LNCAP (cell line): Measurements from ENCODE around the gene ADGRD1.

Experiments
- CTCF ChIP-seq: fragments of 450-650 bp; IDR thresholded peaks from 2 replicates; pipeline ENCODE4 v1.5.1; 2017; ENCODE audit warnings: mild to moderate bottlenecking

ADGRD1 gene

DNA sequence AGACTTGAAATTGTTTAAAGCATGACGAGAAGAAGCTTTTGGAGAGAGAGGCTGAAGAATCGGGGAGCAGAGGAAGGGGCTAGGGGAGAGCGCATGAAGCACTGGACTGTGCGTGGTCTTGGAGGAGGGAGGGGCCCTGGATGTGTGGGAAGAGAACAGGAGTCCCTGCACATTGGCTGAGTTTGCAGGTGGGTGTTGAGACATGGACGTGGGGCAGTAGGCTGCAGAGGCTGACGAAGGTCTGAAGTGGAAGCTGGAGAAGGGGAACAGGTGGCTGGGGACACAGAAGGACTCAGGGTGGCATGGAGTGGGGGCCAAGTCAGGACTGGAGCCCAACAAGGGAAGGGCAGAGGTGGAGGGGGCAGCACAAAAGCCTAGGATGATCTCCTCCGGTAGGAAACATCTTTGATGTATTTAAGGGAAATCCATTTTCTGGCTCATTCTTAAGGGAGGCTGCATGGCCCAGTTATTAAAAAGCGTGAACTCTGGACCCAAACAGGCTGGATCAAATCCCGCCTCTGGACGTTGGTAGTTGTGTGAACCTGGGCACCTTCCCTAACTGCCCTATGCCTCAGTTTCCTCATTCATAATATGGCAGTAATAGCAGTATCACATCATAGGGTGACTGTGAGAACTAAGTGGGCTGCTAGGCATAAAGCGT lies 29.0 kb downstream of the ADGRD1 start:
- TF ChIP-seq CTCF = no peak

DNA sequence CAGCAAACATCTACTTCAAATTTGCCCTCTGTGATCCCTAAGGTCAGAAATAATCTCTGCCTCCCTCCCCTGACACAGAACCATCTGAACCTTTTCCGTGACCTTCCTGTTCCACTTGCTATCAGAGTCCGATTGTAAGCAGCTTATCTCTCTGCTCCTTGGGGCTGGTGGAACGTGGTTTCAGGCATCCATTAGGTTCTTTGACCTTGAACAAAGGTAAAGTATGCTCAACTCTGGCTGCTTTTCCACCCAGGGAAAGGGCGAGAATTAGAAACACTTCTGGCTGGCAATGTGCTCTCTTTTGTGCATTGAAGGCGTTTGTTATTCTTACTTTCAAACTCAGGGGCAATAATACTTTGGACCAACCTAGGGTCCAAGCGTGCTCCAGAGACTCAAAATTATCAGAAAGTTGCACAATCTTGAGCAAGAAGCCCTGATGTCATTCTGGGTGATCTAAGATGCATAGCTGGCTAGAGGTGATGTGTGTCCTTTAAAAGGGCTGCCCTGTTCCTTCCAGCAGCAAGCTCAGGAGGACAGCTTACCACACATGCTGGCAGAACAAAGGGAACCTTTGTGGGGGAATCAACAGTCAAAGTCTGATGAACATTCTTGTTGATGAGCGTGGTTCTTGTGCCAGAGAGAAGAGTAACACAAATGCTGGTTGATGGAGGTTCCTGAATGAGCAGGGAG lies 29.8 kb downstream of the ADGRD1 start:
- no peak for TF ChIP-seq CTCF

DNA sequence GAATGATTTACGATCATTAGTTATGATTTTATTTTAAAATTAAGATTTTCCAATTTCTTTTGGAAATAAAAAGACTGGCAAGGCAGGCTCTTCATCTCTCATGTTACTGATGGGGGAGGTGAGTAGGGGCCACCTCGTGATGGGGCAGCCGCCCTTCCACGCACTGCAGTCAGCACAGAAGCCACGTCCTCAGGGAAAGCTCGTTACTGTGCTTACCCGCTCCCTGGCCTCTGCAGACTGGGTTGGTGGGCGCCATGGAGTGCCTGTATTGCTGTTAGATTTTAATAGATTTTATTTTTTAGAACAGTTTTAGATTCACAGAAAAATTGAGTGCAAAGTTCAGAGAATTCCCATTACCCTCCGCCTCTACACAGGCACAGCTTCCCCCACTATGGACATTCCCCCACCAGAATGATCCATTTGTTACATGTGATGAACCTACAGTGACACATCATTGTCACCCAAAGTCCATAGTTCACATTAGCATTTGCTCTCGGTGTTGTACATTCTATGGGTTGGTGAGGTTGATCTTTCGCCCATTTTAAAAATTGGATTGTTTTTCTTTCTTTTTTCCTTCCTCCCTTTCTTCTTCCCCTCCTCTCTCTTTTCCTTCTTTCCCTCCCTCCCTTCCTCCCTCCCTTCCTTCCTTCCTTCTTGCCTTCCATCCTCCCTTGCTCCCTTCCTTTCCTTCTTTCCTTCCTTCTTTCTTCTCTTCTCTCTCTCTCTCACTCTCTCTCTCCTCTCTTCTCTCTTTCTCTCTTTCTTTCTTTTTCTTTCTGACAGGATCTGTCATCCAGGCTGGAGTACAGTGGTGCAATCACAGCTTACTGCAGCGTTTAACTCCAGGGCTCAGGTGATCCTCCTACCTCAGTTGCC lies 30.7 kb downstream of the ADGRD1 start:
- no peak for TF ChIP-seq CTCF

GRCh38 chr12:130987151-130987931 lies 33.6 kb downstream of the ADGRD1 start:
- no peak for TF ChIP-seq CTCF

DNA sequence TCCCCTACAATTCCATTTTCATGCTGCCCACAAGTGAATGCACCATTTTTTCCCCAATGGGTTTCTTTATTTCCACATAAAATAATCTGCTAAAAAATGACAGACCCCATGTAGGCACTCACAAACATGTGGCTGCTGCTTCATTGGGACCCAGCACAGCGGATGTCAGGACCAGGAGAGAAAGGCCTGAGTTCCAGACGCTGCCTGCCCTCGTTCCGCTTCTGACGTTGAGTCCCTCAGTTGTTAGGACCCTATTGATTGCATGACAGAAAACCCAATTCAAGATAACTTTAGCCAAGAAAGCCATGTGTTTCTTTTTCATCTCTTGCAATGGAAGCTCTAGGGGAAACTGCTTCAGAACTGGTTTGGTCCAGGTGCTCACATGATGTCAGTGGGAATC lies 34.6 kb downstream of the ADGRD1 start:
- no peak for TF ChIP-seq CTCF

DNA sequence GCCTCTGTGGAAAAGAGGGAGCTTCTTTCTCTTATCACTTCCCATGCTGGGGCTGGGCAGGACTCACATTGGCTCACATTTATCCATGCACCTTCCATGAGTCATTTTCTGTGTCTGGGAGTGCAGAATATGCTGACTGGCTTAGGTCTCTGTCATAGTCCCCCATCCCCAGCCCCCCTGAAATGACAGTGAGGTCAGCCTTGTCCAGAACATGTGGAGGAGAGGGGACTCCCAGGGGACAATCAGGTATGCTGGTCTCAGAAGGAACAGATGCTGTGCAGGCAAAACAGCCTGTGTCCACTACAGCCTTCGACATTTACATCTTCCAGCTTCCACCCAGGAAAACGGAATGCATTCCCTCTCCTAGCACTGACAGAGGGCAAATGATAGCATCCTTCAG lies 35.0 kb downstream of the ADGRD1 start:
- no peak for TF ChIP-seq CTCF

DNA sequence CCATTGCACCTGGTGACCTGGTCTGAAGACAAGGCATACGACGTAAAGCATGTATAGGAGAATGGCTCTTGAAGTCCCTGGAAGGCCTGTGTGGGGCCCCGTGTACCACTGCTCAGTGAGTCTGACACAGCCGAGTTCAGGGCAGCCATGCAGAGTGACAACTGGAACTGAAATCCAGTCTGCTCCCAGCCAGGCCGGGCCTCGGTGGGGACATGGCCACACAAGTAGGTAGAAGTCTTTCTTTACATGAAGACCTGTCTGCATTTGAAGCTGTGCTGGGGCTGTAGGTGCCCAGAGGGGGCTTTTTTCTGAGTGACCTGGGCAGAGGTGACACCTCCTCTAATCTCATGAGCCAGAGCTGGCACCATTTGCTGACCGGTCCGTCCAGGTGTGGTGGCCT lies 35.7 kb downstream of the ADGRD1 start:
- no peak for TF ChIP-seq CTCF
